Measurements from ENCODE around the gene OSBPL10.
"Not testable (repeated sequence)": the region's sequence is repeated elsewhere in the genome, so short reads cannot be mapped to it uniquely, and the experiment has no call there.

Gene OSBPL10

DNA sequence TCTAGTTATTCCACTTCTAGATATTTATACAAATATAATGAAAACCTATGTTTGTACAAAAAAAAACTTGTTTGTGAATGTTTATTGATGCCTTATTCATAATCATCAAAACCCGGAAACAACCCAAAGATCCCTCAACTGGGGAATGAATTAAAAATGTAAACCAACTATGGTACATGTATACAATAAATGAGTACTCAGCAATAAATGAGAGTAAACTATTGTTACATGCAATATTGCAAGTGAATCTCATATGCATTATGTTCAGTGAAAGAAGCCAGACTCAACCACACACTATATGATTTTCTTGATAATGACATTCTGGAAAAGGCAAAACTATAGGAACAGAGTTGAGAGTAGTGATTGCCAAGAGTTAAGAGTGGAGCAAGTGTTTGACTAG, 12.8 kb upstream of the OSBPL10 start:
- no peak for DNase-seq (ENCODE audit: low read depth, low spot score)

DNA sequence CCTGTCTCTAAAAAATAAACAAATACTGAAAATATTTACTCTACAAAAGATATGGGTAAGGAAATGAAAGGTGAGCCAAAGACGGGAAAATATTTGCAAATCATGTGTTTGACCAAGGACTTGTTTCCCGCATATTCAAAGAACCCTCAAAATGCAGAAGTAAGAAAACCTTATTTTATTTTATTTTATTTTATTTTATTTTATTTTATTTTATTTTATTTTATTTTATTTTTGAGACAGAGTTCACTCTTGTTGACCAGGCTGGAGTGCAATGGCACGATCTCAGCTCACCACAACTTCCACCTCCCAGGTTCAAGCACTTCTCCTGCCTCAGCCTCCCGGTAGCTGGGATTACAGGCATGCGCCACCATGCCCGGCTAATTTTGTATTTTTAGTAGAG, 11.9 kb upstream of the OSBPL10 start:
- DNase-seq (ENCODE audit: low read depth, low spot score) = not testable (repeated sequence)

DNA sequence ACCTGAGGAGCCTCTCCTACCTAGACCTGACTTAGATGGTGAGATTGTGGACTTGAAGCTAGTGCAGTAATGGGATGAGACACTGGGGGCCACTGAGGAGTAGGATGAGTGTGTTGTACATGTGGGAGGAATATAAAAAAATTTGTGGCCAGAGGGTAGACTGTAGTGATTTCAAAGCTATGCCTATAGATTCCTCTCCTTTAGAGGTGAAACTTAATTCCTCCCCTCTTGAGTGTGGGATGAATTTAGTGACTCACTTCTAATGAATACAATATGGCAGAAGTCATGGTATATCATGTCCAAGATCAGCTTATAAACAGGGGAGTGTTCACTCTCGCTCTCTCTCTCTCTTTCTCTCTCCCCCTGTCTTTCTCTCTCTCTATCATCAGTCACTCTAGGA, 7.2 kb upstream of the OSBPL10 start:
- DNase-seq (ENCODE audit: low read depth, low spot score) = no peak

DNA sequence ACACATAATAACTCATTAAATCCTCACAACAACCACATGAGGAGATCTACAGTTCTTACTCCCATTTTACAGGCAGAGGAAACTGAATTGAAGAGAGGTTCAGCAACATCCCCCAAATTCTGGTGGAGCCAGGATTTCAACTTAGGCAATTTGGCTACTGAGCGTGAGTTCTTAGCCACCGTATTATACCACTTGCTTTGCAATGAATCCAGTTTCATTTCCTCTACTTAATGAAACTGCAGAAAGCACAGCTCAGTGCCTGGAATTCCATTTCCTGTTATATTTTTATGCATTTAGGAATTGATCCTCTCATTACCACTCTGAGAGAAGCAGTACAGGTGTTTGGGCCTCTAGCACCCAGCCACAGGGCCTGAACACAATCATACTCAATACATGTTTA, 4.8 kb upstream of the OSBPL10 start:
- DNase-seq (ENCODE audit: low read depth, low spot score) = no peak

DNA sequence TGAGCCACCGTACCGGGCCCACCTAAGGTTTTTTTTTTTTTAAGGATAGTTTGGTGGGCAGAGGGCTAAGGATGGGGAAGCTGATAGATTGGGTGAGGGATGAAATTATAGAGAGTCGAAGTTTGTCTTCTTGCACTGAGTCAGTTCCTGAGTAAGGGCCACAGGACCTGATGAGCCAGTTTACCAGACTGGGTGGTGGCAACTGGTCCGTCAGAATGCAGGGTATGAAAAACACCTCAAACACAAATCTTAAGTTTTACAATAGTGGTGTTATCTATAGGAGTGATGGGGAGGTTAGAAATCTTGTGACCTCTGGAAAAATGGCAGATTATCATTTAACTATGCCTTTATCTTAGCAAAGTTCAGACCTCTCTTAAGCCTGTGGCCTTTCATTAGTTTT, 3.3 kb upstream of the OSBPL10 start:
- no peak for DNase-seq (ENCODE audit: low read depth, low spot score)

DNA sequence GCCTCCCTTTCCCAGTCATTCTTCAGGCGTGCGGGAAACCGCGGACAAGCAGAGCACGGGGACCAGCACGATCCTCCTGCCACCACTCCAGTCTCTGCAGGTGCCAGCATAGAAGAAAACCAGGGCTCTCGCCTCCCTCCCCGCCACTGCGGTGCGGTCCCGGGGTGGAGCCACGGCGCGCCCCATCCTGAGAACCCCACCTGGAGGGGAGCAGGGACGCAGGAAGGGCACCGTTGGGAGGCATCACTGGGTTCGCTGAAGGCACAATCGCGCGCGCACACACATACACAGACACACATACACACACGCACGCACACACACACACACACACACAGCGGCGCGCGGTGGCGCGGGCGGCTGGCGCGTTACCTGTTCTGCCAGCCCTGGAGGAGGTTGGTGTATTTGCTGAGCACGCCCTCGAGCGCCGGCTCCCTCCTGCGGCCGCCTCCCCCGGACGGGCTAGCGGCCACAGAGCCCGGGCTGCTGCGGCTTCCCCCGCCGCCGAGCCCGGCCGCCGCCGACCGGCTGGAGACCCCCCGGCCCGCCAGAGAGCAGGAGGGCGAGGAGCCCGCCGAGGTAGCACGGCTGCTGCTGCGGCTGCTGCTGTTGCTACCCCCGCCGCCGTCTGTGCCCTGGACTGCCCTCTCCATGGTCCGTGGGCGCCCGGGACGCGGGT, 394 bp downstream of the OSBPL10 start:
- no peak for DNase-seq (ENCODE audit: low read depth, low spot score)

DNA sequence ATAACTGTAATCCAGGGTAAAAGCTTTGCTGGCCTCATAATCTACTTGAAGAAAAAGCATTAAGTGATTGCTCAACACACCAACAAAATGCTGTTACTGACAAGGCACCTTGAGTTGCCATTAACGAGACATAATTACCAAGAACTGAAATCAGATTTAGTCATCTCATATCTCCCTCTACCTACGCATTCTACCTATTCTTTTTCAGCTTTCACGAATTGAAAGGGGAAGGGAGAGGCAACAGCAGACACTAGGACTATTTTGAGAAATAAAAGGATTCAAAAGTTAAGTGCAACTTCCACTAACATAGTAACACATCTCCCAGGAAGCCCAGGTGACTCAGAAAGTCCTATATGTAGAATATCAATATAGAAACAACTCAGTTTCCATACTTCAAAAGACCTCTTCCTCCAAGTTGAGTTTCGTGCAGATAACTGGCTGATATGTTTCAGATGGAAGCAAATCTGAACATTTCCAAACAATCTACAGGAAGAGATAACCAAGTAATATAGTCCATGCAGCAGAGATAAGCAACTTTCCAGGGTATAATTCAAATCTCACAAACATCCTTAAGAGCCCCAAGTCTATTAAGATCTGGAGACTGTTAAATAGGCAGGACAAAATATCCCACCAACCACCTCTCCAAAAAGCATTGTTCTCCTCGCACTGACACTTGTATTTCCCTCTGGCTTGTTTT, 1.9 kb downstream of the OSBPL10 start:
- no peak for DNase-seq (ENCODE audit: low read depth, low spot score)

DNA sequence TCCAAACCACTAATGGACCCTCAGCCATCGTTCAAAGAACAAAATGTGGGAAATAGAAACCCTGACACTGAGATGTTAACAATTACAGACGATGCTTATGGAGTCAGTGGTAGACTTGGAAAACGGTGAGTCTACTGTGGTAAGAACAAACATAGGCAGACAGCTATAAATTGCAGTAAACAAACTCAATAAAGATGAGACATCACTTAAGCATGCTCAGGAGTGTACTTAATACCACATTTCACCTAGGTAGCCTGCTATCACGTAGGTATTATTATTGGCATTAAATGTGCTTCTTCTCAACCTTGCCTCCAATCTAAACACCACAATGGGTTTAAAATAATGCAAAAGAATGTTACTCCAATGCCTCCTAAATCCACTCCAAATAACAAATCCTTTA, 2.5 kb downstream of the OSBPL10 start:
- no peak for DNase-seq (ENCODE audit: low read depth, low spot score)

DNA sequence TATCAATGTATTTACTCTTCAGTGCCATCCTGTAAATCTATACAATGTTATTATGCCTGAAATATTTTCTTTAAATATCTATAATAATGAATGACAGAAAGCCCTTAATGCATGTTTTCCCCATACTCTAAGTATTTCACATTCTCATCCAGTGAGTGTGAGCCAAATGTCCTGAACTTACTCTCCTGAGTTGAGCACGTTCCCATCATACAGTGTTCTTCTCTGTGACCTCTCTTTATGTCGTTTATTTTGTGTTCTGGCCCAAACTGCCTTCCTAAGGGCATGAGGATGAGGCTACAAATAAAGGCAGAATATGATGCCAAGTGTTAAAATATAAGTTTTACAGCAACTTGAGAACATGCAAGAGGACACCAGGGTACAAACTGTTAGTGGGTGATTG, 3.3 kb downstream of the OSBPL10 start:
- no peak for DNase-seq (ENCODE audit: low read depth, low spot score)

DNA sequence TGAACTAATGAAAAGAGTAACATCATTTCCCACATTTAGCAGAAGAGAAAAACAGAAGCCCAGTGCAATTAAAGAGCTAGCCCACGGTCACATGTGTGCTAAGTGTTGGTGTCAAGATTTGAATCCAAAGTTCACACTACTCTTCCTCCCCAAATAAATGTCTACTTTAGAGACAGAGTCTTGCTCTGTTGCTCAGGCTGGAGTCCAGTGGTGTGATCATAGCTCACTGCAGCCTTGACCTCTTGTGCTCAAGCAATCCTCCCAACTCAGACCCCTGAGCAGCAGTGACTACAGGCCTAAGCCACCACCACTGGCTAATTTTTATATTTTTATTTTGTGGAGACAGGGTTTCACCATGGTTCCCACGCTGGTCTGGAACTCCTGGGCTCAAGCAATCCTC, 4.8 kb downstream of the OSBPL10 start:
- no peak for DNase-seq (ENCODE audit: low read depth, low spot score)

DNA sequence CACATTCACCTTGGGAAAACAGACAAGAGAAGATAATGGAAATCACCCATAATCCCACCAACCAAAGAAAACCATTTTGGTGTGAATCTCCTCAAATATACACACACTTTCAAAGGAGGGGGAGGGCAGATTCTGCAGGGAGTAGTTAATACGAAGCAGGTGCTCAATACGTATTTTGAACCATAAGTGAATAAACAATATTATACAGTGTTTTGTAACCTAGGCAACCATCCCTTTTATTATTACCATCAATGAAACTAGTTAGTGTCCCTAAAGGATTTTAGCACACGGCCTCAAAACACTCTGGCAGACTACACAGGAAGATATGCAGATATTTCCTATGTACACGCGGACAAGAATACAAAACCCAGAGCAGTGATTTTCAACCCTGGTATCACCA, 6.1 kb downstream of the OSBPL10 start:
- no peak for DNase-seq (ENCODE audit: low read depth, low spot score)

DNA sequence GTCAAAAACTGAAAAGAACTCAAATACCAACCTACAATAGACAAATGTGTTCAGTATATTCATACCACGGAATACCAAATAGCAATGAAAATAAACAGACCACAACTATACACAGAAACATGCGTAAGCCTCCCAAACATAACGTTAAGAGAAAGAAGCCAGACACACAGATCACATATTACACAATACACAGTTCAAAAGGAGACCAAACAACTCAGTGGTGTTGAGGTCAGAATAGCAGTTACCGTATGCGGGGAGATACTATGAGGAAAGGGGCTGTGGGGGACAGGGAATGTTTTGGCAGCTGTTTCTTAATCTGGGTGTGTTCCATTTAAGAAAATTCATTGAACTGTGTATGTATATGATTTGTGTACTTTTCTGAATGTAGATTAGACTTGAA, 6.6 kb downstream of the OSBPL10 start:
- no peak for DNase-seq (ENCODE audit: low read depth, low spot score)

DNA sequence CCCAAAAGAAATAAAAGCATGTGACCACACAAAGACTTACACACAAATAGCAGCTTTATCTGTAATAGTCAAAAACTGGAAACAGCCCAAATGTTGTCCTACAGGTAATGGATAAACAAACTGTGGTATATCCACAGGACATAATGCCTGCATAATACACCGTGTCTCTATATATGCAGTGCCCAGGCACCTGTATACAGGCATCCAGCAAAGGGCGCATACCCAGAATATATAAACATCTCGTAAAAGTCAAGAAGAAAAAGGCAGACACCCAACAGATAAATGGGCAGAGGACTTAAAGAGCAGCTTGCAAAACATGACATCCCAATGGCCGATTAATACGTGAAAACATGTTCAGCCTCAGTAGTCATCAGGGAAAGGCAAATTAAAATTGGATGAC, 7.2 kb downstream of the OSBPL10 start:
- DNase-seq (ENCODE audit: low read depth, low spot score) = no peak

DNA sequence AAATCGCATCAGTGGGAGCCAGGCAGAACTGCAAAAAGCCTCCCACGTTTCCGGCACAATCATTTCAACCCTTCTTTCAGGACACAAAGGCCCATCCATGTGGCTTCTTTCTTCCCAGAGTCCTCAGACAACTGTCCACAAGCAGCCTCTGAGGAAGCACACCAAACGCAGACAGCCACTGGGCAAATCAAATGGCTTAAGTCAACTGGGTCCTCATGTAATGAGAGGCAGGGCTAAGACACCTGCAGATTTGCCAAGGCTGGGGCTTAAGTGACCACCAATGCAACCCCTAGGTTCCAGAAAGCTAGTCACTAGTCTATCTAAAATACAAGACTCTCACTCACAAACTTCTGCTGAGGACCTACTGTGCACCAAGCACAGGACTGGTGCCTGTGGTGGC, 8.0 kb downstream of the OSBPL10 start:
- DNase-seq (ENCODE audit: low read depth, low spot score) = no peak

DNA sequence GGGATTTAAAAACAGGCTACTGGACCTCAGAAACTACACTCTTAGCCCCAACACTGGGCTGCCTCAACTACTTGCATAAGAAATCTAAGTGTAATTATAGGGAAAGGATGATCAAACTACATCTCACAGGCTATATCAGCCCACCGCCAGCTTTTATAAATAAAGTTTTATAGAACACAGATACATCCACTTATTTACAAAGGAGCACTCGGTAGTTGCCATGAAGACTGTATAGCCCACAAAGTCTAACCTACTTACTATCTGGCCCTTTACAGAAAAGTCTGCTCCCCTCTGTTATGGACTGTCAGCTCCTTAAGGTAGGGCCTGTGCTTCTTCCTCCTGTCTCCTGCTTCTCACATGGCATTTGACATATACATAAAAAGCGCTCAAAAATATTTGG, 9.5 kb downstream of the OSBPL10 start:
- no peak for DNase-seq (ENCODE audit: low read depth, low spot score)

DNA sequence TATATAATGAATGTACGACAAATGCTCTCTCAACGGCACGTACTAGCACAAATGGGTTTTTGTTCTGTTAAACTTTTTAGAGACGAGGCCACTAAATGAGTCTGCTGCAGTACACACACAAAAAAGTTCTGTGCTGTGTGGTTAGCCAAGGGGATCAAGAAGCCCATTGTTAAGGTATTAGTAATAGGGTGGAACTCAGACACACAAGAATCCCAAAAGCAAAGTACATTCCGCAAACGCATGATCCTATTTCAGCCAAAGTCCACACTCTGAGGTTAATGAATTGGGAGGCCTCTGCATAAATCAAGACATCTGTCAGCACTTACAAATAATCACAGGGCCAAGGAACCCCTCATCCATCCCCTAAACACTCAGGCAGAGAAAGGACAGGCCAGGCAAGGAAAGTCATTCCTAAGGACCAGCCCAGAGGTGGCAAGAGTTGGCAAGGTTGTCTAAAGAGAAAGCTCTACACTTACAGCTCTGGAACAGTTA, 12.1 kb downstream of the OSBPL10 start:
- DNase-seq (ENCODE audit: low read depth, low spot score) = no peak

DNA sequence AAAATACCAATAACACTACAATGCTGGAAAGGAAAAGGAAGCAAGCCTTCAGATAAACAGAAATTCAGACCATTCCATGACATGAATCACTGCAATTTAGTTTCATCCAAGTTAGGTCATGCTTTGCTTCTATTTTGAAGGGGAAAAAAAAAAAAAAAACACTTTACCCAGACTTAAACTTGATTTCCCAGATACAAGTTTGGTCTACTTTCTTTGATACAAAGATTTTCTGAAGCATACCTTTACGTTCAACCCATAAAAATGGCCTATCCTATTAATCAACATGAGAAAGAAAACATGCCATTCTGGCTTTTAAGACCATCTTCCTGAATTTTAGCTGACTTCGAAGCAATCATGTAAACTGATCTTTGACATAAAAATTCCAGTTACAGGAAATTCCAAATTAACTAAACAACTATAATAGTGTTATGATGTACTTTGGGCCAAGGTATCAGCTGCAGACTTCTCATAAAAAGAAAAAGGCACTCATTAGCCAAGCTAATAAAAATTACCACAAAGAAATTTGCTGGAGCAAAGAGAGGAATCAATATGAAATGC, 12.6 kb downstream of the OSBPL10 start:
- DNase-seq (ENCODE audit: low read depth, low spot score) = no peak

DNA sequence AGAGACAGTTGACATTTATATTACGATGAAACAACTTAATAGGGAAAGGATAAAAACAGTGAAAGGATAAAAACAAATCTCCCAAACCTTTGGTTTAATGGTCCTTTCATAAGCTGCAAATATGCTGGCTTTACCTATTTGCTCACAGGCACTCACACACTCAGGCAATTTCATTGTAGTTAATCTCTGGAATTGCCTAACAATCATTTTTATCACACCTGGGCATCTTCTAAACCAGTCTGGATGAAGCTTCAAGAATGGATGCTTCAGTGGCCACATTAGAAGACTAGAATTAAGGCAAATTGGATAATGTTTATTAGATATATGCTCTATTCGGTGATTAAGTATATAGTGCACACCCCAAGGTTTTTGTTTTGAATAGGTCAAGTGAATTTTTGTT, 13.5 kb downstream of the OSBPL10 start:
- no peak for DNase-seq (ENCODE audit: low read depth, low spot score)

DNA sequence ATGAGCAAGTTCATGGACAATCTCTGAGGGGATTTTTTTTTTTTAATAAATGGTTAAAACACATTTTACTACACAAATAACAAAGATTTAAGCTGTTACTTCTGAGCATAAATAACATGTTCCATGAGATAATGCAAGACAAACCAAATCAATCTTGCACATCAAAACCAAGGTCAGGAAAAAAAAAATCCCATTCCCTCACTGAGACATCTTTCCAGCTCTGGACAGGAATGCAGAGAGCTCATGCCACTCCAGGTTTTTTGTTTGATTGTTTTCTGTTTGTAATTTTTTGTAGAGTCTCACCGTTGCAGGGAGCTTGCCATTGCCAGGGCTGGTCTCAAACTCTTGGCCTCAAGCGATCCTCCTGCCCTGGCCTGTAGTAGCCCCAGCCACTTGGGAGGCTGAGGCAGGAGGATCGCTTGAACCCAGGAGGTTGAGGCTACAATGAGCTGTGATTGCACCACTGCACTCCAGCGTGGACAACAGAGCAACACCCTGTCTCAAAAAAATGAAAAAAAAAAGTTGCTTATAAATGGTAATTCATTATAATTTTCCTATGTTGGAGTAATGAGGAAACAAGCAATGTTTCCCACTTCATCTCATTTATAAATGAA, 14.0 kb downstream of the OSBPL10 start:
- no peak for DNase-seq (ENCODE audit: low read depth, low spot score)

DNA sequence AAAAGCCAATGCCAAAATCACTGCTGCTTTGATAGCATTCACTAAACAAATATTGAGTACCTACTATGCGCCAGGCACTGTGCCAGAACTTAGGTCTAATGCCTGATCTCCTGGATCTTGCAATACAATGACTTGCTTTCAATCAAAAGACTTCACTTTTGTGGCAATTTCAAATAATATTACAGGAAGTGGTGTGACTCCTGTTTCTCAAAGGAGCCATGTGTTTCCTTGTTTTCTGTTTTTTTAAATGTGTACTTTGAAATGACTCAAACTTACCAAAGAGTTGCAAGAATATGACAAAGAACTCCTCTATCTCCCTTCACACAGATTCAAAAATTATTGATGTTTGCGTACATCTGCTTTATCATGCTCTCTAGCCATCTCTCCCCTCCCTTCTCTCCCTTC, 18.3 kb downstream of the OSBPL10 start:
- DNase-seq (ENCODE audit: low read depth, low spot score) = no peak

DNA sequence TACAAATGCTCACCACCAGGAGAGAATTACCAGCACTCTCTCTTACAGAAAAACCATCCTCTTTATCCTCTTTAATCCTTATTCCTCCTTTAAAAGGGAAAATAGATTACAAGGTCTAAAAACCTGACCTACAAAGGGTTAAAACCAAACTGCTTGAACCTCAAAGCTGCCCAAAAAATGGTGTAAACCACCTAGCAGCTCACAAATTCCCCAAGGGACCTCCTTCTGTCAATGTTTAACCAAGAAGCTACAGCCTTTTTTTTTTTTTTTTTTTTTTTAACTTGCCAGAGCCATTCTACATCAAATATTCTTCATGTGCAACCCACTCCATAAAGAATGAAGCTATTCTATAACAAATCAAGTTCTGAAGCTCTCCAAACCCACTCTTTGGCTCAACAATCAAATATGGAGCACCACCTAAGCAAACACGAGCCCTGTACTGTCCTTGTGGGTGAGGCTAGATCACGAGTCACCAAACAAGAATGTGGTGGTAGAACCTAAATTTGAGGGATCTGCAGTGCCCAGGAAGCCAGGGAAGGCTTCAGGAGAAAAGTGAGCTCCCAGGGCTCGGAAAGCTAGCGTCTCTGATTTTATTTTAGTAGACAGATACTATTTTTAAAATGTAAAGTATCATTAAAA, 20.1 kb downstream of the OSBPL10 start:
- DNase-seq (ENCODE audit: low read depth, low spot score) = no peak
